Measurements from ENCODE around the gene ARVCF. TPM values are rescaled to one million over a fixed set of nuclear protein-coding genes. Genes with fewer than 3 reads are reported as not detected.

ARVCF gene, protein sequence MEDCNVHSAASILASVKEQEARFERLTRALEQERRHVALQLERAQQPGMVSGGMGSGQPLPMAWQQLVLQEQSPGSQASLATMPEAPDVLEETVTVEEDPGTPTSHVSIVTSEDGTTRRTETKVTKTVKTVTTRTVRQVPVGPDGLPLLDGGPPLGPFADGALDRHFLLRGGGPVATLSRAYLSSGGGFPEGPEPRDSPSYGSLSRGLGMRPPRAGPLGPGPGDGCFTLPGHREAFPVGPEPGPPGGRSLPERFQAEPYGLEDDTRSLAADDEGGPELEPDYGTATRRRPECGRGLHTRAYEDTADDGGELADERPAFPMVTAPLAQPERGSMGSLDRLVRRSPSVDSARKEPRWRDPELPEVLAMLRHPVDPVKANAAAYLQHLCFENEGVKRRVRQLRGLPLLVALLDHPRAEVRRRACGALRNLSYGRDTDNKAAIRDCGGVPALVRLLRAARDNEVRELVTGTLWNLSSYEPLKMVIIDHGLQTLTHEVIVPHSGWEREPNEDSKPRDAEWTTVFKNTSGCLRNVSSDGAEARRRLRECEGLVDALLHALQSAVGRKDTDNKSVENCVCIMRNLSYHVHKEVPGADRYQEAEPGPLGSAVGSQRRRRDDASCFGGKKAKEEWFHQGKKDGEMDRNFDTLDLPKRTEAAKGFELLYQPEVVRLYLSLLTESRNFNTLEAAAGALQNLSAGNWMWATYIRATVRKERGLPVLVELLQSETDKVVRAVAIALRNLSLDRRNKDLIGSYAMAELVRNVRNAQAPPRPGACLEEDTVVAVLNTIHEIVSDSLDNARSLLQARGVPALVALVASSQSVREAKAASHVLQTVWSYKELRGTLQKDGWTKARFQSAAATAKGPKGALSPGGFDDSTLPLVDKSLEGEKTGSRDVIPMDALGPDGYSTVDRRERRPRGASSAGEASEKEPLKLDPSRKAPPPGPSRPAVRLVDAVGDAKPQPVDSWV
- total RNA-seq: 8.6 and 13.2 TPM in 2 replicates

DNA sequence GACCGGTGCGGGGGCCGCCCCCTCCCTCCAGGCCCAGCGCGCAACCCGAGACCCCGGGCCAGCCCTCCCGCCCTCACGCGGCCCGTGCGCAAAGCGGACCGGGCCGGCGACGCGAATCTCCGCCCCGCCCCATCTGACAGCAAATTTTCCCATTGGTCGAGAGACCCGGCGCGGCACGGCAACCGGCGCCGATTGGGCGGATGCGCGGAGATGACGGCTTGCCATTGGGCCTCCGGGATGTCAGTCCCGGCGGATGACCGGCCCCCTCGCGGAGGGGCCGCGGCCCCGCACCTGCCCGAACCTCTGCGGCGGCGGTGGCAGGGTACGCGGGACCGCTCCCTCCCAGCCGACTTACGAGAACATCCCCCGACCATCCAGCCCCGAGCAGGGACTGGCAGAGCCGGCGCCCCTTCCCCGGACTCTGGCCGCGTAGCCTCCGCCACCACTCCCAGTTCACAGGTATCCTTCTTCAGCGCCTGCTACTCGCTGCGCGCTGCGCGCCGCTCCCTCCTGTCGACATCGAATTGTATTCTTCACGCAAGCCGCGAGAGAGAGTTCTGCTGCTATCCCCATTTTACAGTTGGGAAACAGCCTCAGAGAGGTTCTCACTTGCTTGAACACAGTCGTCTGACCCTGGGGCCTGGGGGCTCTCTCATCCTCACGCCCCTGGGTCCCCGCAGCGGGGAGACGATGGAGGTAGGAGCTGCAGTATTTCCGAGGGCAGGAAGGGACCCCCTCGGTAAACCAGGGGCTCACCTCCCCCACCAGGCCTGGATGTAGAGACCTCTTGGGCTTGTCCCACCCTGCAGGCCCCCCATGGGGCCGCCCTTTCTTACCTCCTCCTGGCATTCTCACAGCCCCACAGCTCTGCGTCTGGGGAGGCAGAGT is at the start of gene ARVCF:
Gene ARVCF, minus strand, starts transcription at position 90 of the 888 bp plus-strand sequence. CDS start 26,029 bp downstream, outside the sequence.

DNA sequence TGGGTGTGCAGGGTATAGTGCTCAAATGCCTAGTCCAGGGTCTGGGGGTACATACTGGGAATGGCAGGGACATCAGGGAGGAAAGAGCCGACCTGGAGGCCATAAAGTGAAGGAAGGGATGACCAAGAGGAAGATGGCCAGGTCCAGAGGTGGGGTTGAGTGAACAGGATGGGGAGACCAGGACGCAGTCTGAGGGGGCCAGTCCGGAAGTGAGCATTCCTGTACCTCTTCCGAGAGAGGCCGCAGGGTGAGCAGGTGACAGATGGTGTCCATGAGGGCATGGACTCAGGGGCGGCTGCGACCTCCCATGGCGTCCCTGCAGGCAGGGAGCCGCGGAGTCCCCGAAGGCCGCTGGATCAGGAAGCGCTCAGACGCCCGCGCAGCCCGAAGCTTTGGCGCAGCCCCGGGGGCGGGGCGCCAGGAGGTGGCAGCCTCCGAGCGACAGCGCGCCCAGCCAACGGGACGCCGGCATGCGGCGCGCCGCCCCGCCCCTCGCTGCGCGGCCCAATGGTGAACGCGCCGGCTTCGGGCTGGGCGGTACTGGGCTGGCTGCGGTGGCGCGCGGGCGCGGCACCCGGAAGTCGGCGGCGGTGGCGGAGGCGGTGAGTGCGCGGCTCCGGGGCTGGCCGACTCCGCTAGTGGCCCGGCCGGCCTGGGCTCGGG is 4.0 kb upstream of the ARVCF start, which contains the start of gene TANGO2:
Gene TANGO2, plus strand, starts transcription at position 578 of the 663 bp plus-strand sequence. CDS start 15,689 bp downstream, outside the sequence.

DNA sequence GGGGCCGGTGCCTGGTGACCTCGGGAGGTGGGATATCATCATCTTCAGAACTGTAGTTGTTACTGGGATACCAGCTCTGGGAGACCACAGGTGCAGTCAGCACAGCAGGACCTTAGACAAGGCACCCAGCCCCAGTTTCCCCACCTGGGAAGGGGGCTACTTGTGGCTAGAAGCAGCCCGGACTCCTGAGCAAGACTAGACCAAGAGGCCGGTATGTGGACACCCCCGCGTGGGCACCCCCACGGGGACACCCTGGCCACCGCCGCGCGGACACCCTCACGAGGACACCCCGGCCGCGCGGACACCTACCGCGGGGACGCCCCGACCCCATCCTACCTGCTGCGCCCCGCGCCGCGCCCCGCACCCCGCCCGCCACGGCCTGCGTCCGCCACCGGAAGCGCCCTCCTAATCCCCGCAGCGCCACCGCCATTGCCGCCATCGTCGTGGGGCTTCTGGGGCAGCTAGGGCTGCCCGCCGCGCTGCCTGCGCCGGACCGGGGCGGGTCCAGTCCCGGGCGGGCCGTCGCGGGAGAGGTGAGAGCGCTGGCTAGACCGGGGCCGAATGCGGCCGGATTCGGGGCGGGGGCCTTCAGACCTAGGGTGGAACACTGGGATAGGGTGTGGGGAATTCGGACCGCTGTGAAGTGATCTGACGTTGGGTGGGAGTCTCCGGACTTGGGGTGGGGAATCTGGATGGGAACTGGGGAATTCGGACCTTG is 75.1 kb downstream of the ARVCF start, which contains the start of the genes COMT and TXNRD2:
Gene COMT, plus strand, starts transcription at position 408 of the 718 bp plus-strand sequence. CDS start 20,755 bp downstream, outside the sequence.
Gene TXNRD2, minus strand, starts transcription at position 454 of the 718 bp plus-strand sequence. Its CDS starts 15 bp downstream, at position 439.

Other genes starting within 250 kb of the ARVCF start
- gene GNB1L, start 161.9 kb downstream of the ARVCF start, total RNA-seq: 5.3 and 7.0 TPM in 2 replicates
- 10.4 and 15.8 TPM in 2 replicates for gene RTL10, start 161.9 kb downstream of the ARVCF start, total RNA-seq
- 252 and 308 TPM in 2 replicates for gene COMT, start 75.1 kb downstream of the ARVCF start, total RNA-seq
- 13.1 and 18.2 TPM in 2 replicates for gene TXNRD2, start 75.0 kb downstream of the ARVCF start, total RNA-seq
- gene TANGO2, start 4.3 kb upstream of the ARVCF start, total RNA-seq: 54.1 and 61.5 TPM in 2 replicates
- gene DGCR8, start 63.4 kb upstream of the ARVCF start, total RNA-seq: 26.1 and 41.0 TPM in 2 replicates
- gene RANBP1, start 99.3 kb upstream of the ARVCF start, total RNA-seq: 184 and 194 TPM in 2 replicates
- gene TRMT2A, start 100.4 kb upstream of the ARVCF start, total RNA-seq: 40.7 and 42.3 TPM in 2 replicates
- 8.6 and 32.7 TPM in 2 replicates for gene ZDHHC8, start 115.0 kb upstream of the ARVCF start, total RNA-seq
- 0.30 TPM in 1 of 2 replicates, not detected in the other for gene CCDC188, start 134.2 kb upstream of the ARVCF start, total RNA-seq